ENCODE data around the gene CGB3. TPM values are rescaled to one million over a fixed set of nuclear protein-coding genes. Genes with fewer than 3 reads are reported as not detected.

Gene CGB3
- total and polyA plus RNA-seq, 8 donors = 0.81 TPM; not detected in 7

DNA sequence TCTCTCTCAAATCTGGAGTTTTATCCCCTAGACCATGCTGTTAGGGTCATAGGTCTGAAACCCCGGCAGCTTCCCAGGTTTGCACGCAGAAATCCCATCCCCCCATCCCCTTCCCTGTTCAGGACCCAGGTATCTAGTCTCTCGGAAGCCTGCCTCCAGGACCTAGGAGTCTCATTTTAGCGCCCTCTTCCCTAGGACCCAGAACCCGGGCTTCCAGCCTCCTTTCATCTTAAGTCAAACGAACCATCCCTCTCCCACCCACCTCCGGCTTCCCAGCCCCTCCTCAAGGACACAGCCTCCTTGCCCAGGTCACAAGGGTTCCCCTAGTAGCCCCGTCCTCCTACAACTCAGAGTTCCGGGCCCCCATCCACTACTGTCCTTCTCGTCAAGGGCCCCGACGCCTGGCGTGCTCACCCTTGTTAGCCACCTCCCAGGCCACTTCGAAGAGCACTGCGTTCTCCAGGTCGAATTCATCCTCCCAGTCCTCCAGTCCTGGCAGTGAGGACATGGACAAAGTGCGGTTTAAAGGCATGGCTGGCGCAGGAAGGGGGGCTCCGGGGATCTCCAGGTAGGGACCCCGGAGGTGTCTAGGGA is 31.5 kb downstream of the CGB3 start:
- peak; percentile 11 for ATAC-seq

DNA sequence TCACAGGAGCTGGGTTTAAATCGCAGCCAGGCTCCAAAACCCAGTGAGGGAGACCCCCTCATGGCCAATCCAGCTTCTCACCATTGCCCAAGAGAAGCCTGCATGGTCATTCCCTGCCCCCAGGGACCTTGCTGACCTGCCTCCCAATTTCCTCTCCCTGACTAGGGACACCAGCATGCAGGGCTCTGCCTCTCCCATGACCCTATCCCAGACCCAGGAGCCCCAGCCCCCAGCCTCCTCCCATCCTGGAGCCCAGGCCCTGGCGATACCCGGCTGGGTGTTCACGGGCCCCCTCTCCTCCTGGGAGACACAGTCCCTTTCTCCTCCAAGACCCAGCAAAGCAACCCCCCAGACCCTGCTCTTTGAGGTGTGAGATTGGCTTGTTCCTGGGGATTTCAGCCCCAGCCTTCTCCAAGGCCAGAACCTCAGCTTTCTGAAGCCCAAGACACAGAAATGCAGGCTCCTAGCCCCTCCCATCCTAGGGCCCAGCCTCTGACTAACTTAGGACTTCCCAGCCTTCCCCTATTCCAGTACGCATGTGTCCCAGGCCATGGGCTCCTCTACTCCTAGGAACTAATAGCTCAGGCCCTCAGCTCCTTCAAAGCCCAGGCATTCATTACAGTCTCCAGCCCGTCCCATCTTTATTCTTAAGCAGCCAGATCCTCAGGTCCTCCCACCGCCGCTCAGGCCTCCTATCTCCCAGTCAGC is 32.1 kb downstream of the CGB3 start:
- DNase-seq (peak in 2 of 4 donors; percentile 78 to 80), ATAC-seq (peak; percentile 67)
- TF ChIP-seq, protein P1, sequence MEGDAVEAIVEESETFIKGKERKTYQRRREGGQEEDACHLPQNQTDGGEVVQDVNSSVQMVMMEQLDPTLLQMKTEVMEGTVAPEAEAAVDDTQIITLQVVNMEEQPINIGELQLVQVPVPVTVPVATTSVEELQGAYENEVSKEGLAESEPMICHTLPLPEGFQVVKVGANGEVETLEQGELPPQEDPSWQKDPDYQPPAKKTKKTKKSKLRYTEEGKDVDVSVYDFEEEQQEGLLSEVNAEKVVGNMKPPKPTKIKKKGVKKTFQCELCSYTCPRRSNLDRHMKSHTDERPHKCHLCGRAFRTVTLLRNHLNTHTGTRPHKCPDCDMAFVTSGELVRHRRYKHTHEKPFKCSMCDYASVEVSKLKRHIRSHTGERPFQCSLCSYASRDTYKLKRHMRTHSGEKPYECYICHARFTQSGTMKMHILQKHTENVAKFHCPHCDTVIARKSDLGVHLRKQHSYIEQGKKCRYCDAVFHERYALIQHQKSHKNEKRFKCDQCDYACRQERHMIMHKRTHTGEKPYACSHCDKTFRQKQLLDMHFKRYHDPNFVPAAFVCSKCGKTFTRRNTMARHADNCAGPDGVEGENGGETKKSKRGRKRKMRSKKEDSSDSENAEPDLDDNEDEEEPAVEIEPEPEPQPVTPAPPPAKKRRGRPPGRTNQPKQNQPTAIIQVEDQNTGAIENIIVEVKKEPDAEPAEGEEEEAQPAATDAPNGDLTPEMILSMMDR (IDR thresholded peaks at IDR 0.05) = no peak
- peaks cover 0 to 38% of the 10 kb centered on the region in 2 donors for H3K36me3 ChIP-seq
- intact Hi-C loops (cut with DNase I) = no loop called here
- no peaks in the 10 kb centered on the region for H3K27me3 ChIP-seq
- peaks cover 18 to 43% of the 10 kb centered on the region in 2 donors for H3K4me1 ChIP-seq
- H3K9me3 ChIP-seq = no peaks in the 10 kb centered on the region
- H3K4me3 ChIP-seq = peak overlapping the region; percentile 56 to 63
- H3K27ac ChIP-seq = peak overlapping the region; percentile 86 to 92

More for the DNA sequence above, 31.5 kb downstream of the CGB3 start:
- no peaks in the 10 kb centered on the region for H3K27me3 ChIP-seq
- peak overlapping the region; percentile 86 to 92 for H3K27ac ChIP-seq
- H3K4me1 ChIP-seq = peaks cover 18 to 43% of the 10 kb centered on the region in 2 donors
- peak overlapping the region; percentile 56 to 63 for H3K4me3 ChIP-seq
- peaks cover 0 to 33% of the 10 kb centered on the region in 2 donors for H3K36me3 ChIP-seq
- TF ChIP-seq, protein P1 (IDR thresholded peaks at IDR 0.05) = no peak
- intact Hi-C loops (cut with DNase I) = no loop called here
- peak in 1 of 4 donors; percentile 50 for DNase-seq
- no peaks in the 10 kb centered on the region for H3K9me3 ChIP-seq

DNA sequence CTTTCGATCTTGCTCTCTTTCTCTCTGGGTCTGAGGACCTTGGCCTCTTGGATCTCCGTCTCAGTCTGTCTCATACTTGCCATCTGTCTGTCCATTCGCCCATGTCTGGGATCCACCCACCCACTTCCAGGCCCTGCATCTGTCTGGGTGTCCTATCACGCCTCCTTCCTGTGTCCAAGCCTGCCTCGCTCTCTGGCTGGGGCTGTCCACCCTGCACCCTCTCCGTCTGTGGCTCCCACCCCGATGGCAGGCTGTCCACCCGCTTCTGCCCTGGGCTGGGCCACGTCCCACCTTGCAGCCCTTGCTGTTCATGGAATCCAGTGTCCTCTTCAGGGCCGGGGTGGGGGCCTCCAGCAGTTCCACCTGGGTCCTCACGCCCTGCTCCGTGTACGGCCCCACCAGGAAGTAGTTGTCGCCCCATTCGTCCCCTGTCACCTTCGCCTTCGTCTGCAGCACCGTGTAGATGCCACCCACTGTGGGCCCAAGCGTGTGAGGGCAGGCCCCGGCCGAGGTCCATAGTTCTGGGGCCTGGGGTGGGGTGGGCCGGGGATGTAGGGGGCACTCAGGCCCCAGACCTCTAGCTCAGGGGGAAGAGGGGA is 33.0 kb downstream of the CGB3 start:
- H3K9me3 ChIP-seq = no peaks in the 10 kb centered on the region
- H3K4me1 ChIP-seq = peaks cover 18 to 43% of the 10 kb centered on the region in 2 donors
- TF ChIP-seq, protein P1 (IDR thresholded peaks at IDR 0.05) = no peak
- H3K27me3 ChIP-seq = no peaks in the 10 kb centered on the region
- peaks cover 0 to 45% of the 10 kb centered on the region in 2 donors for H3K36me3 ChIP-seq
- intact Hi-C loops (cut with DNase I) = no loop called here
- ATAC-seq = no peak
- DNase-seq = no peak
- no peak overlapping the region for H3K27ac ChIP-seq
- peak overlapping the region in 1 of 2 donors; percentile 56 for H3K4me3 ChIP-seq

DNA sequence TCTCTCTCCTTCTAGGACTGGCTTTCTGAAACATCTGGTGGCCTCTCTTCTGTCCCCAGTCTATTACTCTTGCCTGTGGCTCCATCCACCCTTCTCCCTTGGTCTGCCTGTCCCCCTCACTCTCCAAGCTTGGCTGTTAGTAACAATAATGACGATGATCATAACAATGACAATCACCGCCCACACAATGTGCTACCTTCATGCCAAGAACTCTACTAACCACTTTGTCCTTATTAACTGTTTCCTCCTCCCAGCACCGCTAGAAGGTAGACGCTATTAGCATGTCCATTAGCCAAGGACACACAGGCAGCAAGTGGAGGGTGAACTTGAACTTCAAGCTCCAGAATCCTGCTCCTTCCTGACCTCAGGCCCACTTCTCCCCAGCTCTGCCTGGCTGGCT is 33.7 kb downstream of the CGB3 start:
- no peaks in the 10 kb centered on the region for H3K27me3 ChIP-seq
- no peak for ATAC-seq
- H3K4me1 ChIP-seq = peaks cover 18 to 43% of the 10 kb centered on the region in 2 donors
- intact Hi-C loops (cut with DNase I) = no loop called here
- no peak for DNase-seq
- no peak overlapping the region for H3K4me3 ChIP-seq
- TF ChIP-seq, protein P1 (IDR thresholded peaks at IDR 0.05) = no peak
- H3K9me3 ChIP-seq = no peaks in the 10 kb centered on the region
- no peak overlapping the region for H3K27ac ChIP-seq
- H3K36me3 ChIP-seq = peaks cover 0 to 53% of the 10 kb centered on the region in 2 donors

DNA sequence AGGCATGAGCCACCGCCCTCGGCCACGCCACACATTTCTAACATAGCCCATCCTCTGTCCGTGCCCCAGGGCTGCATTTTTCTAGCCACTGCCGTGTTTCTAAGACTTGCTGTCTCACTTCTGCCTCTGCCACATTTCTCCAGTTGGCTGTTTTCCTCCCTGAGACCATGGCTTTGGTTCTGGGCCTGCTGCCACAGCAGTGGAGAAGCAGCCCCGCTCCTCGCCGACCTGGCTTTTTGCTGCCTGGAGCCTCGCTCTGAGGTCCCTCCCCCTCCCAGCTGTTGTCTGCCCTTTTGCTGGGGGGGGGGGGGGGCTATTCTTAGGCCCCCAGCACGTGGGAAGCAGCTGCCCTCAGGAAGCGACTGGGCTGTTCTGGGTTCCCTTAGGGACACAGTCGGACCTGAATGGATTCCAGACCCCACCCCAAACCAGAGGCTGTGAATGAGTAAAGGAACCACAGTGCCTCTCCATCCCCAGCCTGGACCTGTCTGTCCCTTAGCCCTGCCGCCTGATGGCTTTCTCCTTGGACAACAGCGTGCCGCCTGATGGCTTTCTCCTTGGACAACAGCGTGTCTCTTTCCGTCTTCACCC is 34.3 kb downstream of the CGB3 start:
- H3K27ac ChIP-seq = no peak overlapping the region
- intact Hi-C loops (cut with DNase I) = no loop called here
- TF ChIP-seq, protein P1 (IDR thresholded peaks at IDR 0.05) = no peak
- no peak for DNase-seq
- ATAC-seq = no peak
- H3K27me3 ChIP-seq = no peaks in the 10 kb centered on the region
- H3K9me3 ChIP-seq = no peaks in the 10 kb centered on the region
- H3K4me3 ChIP-seq = no peak overlapping the region
- H3K36me3 ChIP-seq = peaks cover 0 to 59% of the 10 kb centered on the region in 2 donors
- peaks cover 16 to 38% of the 10 kb centered on the region in 2 donors for H3K4me1 ChIP-seq
